Mesenchymal stem cell (in vitro differentiated cells and primary cell): Measurements from ENCODE around the gene RABL6.
"Not testable (repeated sequence)": the region's sequence is repeated elsewhere in the genome, so short reads cannot be mapped to it uniquely, and the experiment has no call there.

Experiments used
- DNase-seq: peaks from one replicate; pipeline ENCODE4 v3.0.0-alpha.2; 2013
- H2AFZ ChIP-seq: one replicate; pipeline ENCODE4 v1.6.1; 2013; ENCODE audit warnings: low read depth, mild to moderate bottlenecking, control low read depth, inconsistent platforms, low read length, moderate library complexity
- H2AK5ac ChIP-seq: 2 replicates; pipeline ENCODE4 v1.6.1; 2013; ENCODE audit warnings: low read length, moderate library complexity, mild to moderate bottlenecking, inconsistent platforms; ENCODE audit not compliant: severe bottlenecking
- H2BK120ac ChIP-seq: one replicate; pipeline ENCODE4 v1.6.1; 2013; ENCODE audit warnings: low read depth, mild to moderate bottlenecking, inconsistent platforms, low read length, moderate library complexity
- H2BK12ac ChIP-seq, 2 experiments: one replicate each; pipeline ENCODE4 v1.6.1; 2013; ENCODE audit warnings: inconsistent platforms in 2 of 2, low read length in 2 of 2, mild to moderate bottlenecking in 2 of 2, moderate library complexity in 2 of 2, control low read depth in 1 of 2
- H2BK15ac ChIP-seq: one replicate; pipeline ENCODE4 v1.6.1; 2013; ENCODE audit warnings: mild to moderate bottlenecking, low read depth, inconsistent platforms; ENCODE audit not compliant: poor library complexity, severe bottlenecking
- H2BK5ac ChIP-seq: 2 replicates; pipeline ENCODE4 v1.6.1; 2013; ENCODE audit warnings: low read depth, mild to moderate bottlenecking, low read length, control low read depth, inconsistent platforms; ENCODE audit not compliant: poor library complexity, severe bottlenecking
- H3K14ac ChIP-seq, 2 experiments: one replicate each; pipeline ENCODE4 v1.6.1; 2013; ENCODE audit warnings: inconsistent platforms in 2 of 2, low read length in 2 of 2, control low read depth in 1 of 2, mild to moderate bottlenecking in 1 of 2, moderate library complexity in 1 of 2
- H3K18ac ChIP-seq, 2 experiments: one replicate each; pipeline ENCODE4 v1.6.1; 2013; ENCODE audit warnings: inconsistent platforms in 2 of 2, low read length in 2 of 2, control low read depth in 1 of 2, low read depth in 1 of 2, mild to moderate bottlenecking in 1 of 2
- H3K23ac ChIP-seq, 2 experiments: one replicate each; pipeline ENCODE4 v1.6.1; 2013; ENCODE audit warnings: inconsistent platforms in 2 of 2, low read length in 2 of 2, mild to moderate bottlenecking in 2 of 2, moderate library complexity in 2 of 2, control low read depth in 1 of 2
- H3K27ac ChIP-seq: 2 replicates; pipeline ENCODE4 v1.5.1; 2013; ENCODE audit warnings: mild to moderate bottlenecking, moderate library complexity, low read length, control low read depth, inconsistent platforms; ENCODE audit not compliant: poor library complexity, severe bottlenecking
- H3K27me3 ChIP-seq, 2 experiments: 2 replicates each; pipeline versions ENCODE4 v1.6.1 to v1.7.0; 2013; ENCODE audit warnings: low read length in 2 of 2, mild to moderate bottlenecking in 2 of 2, moderate library complexity in 2 of 2, control low read depth in 1 of 2, inconsistent platforms in 1 of 2; ENCODE audit not compliant: control insufficient read depth in 1 of 2, insufficient read depth in 1 of 2
- H3K36me3 ChIP-seq, 2 experiments: 2 replicates each; pipeline versions ENCODE4 v1.6.1 to v1.7.0; 2013; ENCODE audit warnings: low read length in 2 of 2, control low read depth in 1 of 2, inconsistent platforms in 1 of 2, low read depth in 1 of 2, mild to moderate bottlenecking in 1 of 2; ENCODE audit not compliant: insufficient read depth in 2 of 2, control insufficient read depth in 1 of 2
- H3K4ac ChIP-seq, 2 experiments: one replicate each; pipeline ENCODE4 v1.6.1; 2013; ENCODE audit warnings: inconsistent platforms in 2 of 2, low read length in 2 of 2, mild to moderate bottlenecking in 2 of 2, moderate library complexity in 2 of 2, control low read depth in 1 of 2, low read depth in 1 of 2
- H3K4me1 ChIP-seq: 2 replicates; pipeline ENCODE4 v1.6.1; 2013; ENCODE audit warnings: low read depth, low read length, control low read depth; ENCODE audit not compliant: control insufficient read depth, insufficient read depth
- H3K4me2 ChIP-seq: 2 replicates; pipeline ENCODE4 v1.6.1; 2013; ENCODE audit warnings: low read length, mild to moderate bottlenecking, inconsistent platforms; ENCODE audit not compliant: poor library complexity, severe bottlenecking
- H3K4me3 ChIP-seq, 2 experiments: 2 replicates each; pipeline versions ENCODE4 v1.5.1 to v1.7.0; 2013; ENCODE audit warnings: low read length in 2 of 2, mild to moderate bottlenecking in 2 of 2, control low read depth in 1 of 2, low read depth in 1 of 2; ENCODE audit not compliant: insufficient read depth in 1 of 2
- H3K79me1 ChIP-seq: replicated peaks from 2 replicates; pipeline ENCODE4 v1.6.1; 2013; ENCODE audit warnings: mild to moderate bottlenecking, control low read depth, low read length, inconsistent platforms; ENCODE audit not compliant: poor library complexity, severe bottlenecking
- H3K9ac ChIP-seq: 2 replicates; pipeline ENCODE4 v1.7.0; 2013; ENCODE audit warnings: mild to moderate bottlenecking, low read length, moderate library complexity
- H3K9me3 ChIP-seq: 2 replicates; pipeline ENCODE4 v1.7.0; 2013; ENCODE audit warnings: mild to moderate bottlenecking, low read length; ENCODE audit not compliant: control insufficient read depth
- H4K8ac ChIP-seq: one replicate; pipeline ENCODE4 v1.6.1; 2013; ENCODE audit warnings: inconsistent platforms, mild to moderate bottlenecking, low read length, moderate library complexity
- H4K91ac ChIP-seq: one replicate; pipeline ENCODE4 v1.6.1; 2013; ENCODE audit warnings: mild to moderate bottlenecking, low read length, inconsistent platforms
- WGBS: methylation state at CpG from one replicate; pipeline ENCODE4 v1.1.7; 2013; ENCODE audit warnings: mixed read lengths; 5-methylcytosine and 5-hydroxymethylcytosine counted together

RABL6 gene

GRCh38 chr9:136788644-136789522, 18.9 kb upstream of the RABL6 start:
- not testable (repeated sequence) for DNase-seq, H3K23ac ChIP-seq, H3K9ac ChIP-seq, H3K9me3 ChIP-seq, H3K4ac ChIP-seq, H2AK5ac ChIP-seq, H2BK120ac ChIP-seq, H2BK5ac ChIP-seq, H3K4me3 ChIP-seq, H3K4me2 ChIP-seq, H2AFZ ChIP-seq, H2BK15ac ChIP-seq, H3K27ac ChIP-seq, H3K14ac ChIP-seq
- Histone ChIP-seq H3K27me3 (peaks cover 7 to 10% of the 10 kb centered on the region in 2 experiments), H4K8ac (peak overlapping the region; percentile 75), H3K36me3 (peaks cover 10 to 19% of the 10 kb centered on the region in 2 experiments), H3K4me1 (peaks cover 16% of the 10 kb centered on the region), H3K79me1 (peaks cover 21% of the 10 kb centered on the region), H4K91ac (peak overlapping the region; percentile 58), H2BK12ac (peak overlapping the region in 1 of 2 experiments; percentile 54), H3K18ac (peak overlapping the region; percentile 4 to 71)
- 55% methylated on average over 22 of the region's 27 CpGs for WGBS

- no peaks in the 10 kb centered on the region for H3K9me3 ChIP-seq
- no peak overlapping the region for H3K4me3 ChIP-seq
- H3K18ac ChIP-seq, result peak overlapping the region in 1 of 2 experiments; percentile 4
- H3K23ac ChIP-seq, result no peak overlapping the region
- no peak overlapping the region for H2BK5ac ChIP-seq
- no peak overlapping the region for H4K91ac ChIP-seq
- no peak overlapping the region for H2BK15ac ChIP-seq
- H3K4me2 ChIP-seq, result no peak overlapping the region
- DNase-seq, result no peak
- no peak overlapping the region for H4K8ac ChIP-seq
- H3K79me1 ChIP-seq, result peaks cover 21% of the 10 kb centered on the region
- 83% methylated on average over 1 of the region's 3 CpGs for WGBS
- H3K4ac ChIP-seq, result no peak overlapping the region
- no peak overlapping the region for H2AK5ac ChIP-seq
- no peak overlapping the region for H3K27ac ChIP-seq
- H2AFZ ChIP-seq, result no peak overlapping the region
- peaks cover 7 to 10% of the 10 kb centered on the region in 2 experiments for H3K27me3 ChIP-seq
- H2BK12ac ChIP-seq, result no peak overlapping the region
- H3K14ac ChIP-seq, result no peak overlapping the region
- H3K4me1 ChIP-seq, result peaks cover 16% of the 10 kb centered on the region
- no peak overlapping the region for H2BK120ac ChIP-seq
- H3K9ac ChIP-seq, result no peak overlapping the region
- peaks cover 10 to 22% of the 10 kb centered on the region in 2 experiments for H3K36me3 ChIP-seq
Measured at GRCh38 chr9:136789523-136789937, 18.2 kb upstream of the RABL6 start.

- Histone ChIP-seq H2BK120ac (no peak within 1 kb of the TSS), H3K18ac (peak within 1 kb of the TSS; percentile 98 to 99), H2AFZ (peak within 1 kb of the TSS; percentile 55), H3K23ac (peak within 1 kb of the TSS; percentile 7 to 75), H3K4me3 (peak within 1 kb of the TSS; percentile 75 to 91), H3K4ac (peak within 1 kb of the TSS; percentile 88 to 93), H4K91ac (peak within 1 kb of the TSS; percentile 94), H3K4me1 (peaks cover 16% of the 10 kb centered on the region), H2BK5ac (no peak within 1 kb of the TSS), H2BK12ac (peak within 1 kb of the TSS; percentile 49 to 94), H3K79me1 (peaks cover 21% of the 10 kb centered on the region), H3K36me3 (peaks cover 10 to 24% of the 10 kb centered on the region in 2 experiments), H3K9me3 (no peaks in the 10 kb centered on the region), H2AK5ac (peak within 1 kb of the TSS; percentile 71), H3K27ac (peak within 1 kb of the TSS; percentile 23), H3K4me2 (peak within 1 kb of the TSS; percentile 80), H2BK15ac (peak within 1 kb of the TSS; percentile 36), H3K14ac (peak within 1 kb of the TSS; percentile 92 to 100), H3K9ac (peak within 1 kb of the TSS; percentile 91), H3K27me3 (peaks cover 12 to 14% of the 10 kb centered on the region in 2 experiments), H4K8ac (peak within 1 kb of the TSS; percentile 83)
- WGBS, result under 1% methylated on average over 69 of the region's 70 CpGs
- peak; percentile 99 for DNase-seq
Measured at GRCh38 chr9:136790640-136791515, 16.9 kb upstream of the RABL6 start, which contains the start of gene TMEM141. TMEM141 (plus strand) TSS chr9:136791344; CDS start chr9:136791371, 27 bp downstream.
